ENCODE results near the gene CD70. TPM values are rescaled to one million over a fixed set of nuclear protein-coding genes. Genes with fewer than 3 reads are reported as not detected.
"Not testable (repeated sequence)": the region's sequence is repeated elsewhere in the genome, so short reads cannot be mapped to it uniquely, and the experiment has no call there.

CD70 gene, protein sequence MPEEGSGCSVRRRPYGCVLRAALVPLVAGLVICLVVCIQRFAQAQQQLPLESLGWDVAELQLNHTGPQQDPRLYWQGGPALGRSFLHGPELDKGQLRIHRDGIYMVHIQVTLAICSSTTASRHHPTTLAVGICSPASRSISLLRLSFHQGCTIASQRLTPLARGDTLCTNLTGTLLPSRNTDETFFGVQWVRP
- 22.7 and 57.3 TPM in 2 replicates for total RNA-seq (2014; rRNA removed; shearing (Covaris generic))

DNA sequence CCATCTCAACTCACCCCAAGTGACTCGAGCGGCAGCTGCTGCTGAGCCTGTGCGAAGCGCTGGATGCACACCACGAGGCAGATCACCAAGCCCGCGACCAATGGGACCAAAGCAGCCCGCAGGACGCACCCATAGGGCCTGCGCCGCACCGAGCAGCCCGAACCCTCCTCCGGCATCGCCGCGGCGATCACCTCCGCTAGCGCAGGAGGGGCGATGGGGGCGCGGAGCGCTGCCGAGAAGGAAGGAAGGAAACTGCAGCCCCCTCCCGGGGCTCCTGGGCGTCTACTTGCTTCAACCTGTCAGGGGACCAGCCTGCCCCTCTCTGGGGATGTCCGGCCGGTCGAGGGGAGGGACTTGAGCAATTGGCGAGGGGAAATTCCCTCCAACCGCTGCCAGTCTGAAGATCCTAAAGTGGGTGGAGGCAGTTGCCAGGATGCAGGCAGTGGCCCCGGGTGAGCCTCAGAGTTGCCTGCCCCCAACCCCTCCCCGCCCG lies at the start of gene CD70:
Gene CD70, minus strand, starts transcription at position 324 of the 493 bp plus-strand sequence. Its CDS starts 148 bp downstream, at position 176.
- DNase-seq (ENCODE audit: low spot score), result peak; percentile 78

DNA sequence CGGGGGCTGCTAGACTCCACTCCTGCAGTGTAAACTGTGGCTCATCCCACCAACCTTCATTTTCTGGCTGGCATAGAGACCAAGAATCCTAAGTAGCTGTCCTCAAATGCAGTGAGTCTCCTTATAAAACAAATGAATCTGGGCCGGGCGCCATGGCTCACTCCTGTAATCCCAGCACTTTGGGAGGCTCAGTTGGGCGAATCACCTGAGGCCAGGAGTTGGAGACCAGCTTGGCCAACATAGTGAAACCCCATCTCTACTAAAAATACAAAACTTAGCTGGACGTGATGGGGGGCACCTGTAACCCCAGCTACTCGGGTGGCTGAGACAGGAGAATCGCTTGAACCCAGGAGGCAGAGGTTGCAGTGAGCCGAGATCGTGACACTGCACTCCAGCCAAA lies 49.4 kb upstream of the CD70 start:
- not testable (repeated sequence) for DNase-seq (ENCODE audit: low spot score)

DNA sequence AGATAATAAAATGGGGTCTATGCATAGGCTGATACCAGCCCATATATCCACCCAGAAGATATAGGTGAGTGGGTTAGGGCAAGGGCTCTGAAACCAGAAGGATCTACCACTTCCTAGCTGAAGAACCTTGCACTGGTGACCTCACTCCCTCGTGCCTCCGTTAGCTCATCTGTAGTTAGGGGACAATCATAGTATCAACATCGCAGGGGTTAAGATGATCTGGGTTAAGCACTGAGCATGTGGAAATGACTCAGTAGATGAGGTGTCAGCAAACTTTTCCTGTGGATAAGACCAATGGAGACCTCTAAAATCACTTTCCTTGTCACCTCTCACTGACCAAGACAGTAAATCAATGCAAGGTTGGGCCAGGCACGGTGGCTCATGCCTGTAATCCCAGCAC lies 48.5 kb upstream of the CD70 start:
- DNase-seq (ENCODE audit: low spot score), result peak; percentile 78

DNA sequence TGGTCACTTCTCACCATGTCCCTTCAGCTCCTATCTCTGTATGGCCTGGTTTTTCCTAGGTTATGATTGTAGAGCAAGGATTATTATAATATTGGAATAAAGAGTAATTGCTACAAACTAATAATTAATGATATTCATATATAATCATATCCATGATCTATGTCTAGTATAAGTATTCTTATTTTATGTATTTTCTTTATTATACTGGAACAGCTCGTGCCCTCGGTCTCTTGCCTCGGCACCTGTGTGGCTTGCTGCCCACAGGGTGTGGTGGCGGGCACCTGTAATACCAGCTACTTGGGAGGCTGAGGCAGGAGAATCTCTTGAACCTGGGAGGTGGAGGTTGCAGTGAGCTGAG lies 42.5 kb upstream of the CD70 start:
- DNase-seq (ENCODE audit: low spot score), result not testable (repeated sequence)

DNA sequence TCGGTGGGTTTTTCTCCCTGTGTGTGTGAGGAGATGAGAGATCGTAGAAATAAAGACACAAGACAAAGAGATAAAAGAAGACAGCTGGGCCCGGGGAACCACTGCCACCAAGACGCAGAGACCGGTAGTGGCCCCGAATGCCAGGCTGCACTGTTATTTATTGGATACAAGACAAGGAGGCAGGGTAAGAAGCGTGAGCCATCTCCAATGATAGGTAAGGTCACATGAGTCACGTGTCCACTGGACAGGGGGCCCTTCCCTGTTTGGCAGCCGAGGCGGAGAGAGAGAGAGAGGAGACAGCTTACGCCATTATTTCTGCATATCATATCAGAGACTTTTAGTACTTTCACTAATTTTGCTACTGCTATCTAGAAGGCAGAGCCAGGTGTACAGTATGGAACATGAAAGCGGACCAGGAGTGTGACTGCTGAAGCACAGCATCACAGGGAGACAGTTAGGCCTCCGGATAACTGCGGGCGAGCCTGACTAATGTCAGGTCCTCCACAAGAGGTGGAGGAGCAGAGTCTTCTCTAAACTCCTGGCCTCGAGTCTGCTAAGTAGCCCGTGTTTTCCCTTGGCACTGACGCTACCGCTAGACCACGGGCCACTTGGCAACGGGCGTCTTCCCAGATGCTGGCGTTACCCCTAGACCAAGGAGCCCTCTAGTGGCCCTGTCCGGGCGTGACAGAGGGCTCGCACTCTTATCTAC lies 42.0 kb upstream of the CD70 start:
- DNase-seq (ENCODE audit: low spot score), result peak; percentile 84

DNA sequence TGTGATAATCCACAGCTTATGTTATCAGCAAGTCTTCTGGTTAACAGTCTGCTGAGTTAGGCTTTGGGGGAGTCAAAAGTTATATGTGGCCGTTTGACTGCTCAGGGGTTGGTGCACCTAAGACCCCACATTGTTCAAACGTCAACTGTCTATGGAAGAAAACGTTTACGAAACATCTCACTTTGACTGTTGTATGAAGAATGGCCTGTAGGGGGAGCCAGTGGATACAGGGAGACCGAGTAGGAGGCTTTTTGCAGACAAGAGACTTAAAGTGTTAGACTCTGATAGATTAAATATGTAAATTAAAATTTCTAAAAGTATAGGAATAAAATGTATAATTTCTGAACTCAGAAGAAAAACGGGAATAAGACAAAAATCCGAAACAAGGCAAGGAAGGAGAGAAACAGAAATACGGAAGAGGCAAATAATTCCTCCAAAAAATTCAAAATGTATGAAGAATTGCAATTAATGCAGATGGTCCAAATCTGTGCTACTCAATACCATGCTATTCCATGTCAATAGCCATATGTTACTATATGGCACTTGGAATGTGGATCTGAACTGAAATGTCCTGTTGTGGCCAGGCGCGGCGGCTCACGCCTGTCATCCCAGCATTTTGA lies 41.2 kb upstream of the CD70 start:
- DNase-seq (ENCODE audit: low spot score), result peak; percentile 68

DNA sequence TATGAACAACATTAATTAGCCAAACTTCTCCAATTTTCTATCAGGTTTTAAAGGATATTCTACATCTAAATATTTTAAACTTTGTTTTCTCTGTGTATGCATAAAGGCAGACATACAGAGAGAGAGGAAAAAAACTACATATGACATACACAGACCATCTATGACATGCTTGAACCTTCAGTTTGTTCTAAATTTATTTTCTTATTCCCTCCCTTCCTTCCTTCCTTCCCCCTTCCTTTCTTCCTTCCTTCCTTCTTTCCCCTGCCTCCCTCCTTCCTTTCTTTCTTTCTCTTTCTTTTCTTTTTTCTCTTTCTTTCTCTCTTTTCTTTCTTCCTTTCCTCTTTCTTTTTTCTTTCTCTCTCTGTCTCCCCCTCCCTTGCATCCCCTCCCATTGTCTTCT lies 35.8 kb upstream of the CD70 start:
- no peak for DNase-seq (ENCODE audit: low spot score)

DNA sequence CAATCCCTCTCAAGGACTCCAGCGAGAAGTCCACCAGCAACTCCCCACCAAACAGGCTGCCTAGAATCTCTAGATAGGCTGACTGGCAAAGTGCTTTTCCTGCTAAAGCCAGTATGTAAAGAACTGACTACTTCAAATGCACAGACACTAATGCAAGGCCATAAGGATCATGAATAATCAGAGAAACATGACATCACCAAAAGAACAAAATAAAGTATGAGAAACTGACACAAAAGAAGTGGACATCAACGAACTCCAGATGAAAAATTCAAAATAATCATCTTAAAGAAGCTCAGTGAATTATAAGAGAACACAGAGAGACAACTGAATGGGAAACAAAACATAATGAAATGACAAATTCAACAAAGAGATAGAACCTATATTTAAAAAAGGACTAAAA lies 26.4 kb upstream of the CD70 start:
- no peak for DNase-seq (ENCODE audit: low spot score)

DNA sequence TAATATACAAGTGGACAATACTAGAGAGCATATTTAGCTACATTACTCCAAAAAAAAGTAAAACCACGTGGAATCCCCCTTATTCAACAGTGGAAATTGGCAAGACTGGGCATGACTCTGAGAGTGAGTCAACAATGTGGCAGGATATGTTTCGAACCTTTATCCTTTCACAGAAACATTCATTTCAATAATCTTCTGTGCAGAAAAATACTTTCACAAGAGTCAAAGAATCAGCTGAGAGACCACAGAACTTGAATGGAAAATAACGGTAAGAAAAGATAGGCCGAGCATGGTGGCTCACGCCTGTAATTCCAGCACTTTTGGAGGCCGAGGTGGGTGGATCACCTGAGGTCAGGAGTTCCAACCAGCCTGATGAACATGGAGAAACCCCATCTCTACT lies 25.1 kb upstream of the CD70 start:
- peak; percentile 50 for DNase-seq (ENCODE audit: low spot score)

DNA sequence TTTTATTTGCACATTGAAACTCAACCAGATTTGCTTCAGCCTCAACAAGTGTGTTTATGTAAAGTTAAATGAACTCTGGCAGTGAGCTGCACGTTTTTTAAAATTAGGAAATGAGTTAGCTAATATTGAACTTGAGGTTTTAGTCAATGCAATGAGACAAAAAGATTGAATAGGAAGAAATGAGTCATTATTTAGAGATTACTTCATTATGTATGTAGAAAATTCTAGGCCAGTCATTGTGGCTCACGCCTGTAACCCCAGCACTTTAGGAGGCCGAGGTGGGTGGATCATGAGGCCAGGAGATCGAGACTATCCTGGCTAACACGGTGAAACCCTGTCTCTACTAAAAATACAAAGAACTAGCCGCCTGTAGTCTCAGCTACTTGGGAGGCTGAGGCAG lies 22.8 kb upstream of the CD70 start:
- no peak for DNase-seq (ENCODE audit: low spot score)

DNA sequence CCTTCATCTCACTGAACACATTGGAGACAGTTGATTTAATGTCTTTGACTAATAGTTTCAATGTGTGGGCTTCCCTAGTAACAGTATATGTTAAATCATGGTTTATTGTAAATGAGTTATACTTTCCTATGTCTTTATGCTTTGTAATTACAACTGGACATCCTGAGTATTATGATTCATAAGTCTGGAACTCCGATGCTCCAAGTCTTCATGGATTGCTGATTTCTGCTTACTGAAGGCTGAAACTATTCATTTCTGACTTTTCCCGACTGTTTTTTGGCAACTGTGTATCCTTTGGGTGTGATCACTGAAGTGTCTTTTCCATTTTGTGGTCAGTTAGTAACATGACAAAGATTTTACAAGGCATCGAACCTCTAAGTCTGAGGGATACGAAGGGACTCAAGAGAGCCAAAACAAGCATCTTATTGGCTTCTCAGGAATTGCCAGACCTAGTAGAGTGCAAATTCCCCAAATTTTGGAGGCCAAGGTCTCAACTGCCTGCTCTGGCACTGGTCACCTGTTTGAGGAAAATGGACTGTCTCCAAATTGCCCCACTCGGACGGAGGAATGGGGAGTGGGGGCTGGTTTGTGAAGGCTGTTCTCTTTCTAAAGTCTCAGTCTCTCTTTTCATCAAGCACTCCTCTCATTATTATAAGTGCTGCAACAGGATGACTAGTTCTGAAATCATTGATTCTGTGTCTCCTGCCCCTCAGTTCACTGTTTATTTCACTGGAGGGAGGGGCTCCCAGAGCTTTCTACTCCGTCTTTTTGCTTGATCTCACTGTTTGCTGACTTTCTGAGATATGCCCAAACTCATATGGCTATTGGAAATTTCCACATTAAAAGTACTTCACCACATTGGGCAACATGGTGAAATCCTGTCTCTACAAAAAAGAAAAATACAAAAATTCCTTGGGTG lies 20.2 kb upstream of the CD70 start:
- peak; percentile 96 for DNase-seq (ENCODE audit: low spot score)

DNA sequence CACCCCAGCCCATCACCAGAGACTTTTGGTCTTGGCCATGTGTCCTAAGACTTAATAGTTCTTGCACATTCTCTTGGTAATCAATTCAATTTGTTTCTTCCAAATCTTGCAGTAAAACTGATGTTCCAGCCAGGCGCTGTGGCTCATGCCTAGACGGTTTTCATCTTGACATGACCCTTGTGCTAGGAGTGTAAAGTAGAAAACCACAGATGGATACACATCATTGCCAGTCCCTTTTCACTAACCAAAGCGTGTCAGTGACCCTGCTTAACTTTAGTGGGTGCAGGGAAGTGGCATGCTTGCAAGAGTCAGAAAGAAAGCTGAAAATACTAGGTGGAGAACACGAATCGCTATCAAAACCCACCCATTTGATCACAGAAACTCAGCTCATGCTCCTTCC lies 18.0 kb upstream of the CD70 start:
- DNase-seq (ENCODE audit: low spot score), result no peak

DNA sequence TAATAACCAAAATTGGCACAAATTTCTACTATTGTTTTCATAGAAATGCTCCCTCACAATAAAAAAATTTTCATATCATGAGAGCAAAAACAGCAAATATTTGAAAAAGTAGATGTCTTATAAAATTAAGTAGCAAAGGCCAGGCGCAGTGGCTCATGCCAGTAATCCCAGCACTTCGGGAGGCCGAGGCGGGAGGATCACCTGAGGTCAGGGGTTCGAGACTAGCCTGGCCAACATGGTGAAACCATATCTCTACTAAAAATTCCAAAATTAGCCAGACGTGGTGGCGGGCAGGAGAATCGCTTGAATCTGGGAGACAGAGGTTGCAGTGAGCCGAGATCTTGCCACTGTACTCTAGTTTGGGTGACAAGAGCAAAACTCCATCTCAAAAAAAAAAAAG lies 17.2 kb upstream of the CD70 start:
- DNase-seq (ENCODE audit: low spot score), result not testable (repeated sequence)

DNA sequence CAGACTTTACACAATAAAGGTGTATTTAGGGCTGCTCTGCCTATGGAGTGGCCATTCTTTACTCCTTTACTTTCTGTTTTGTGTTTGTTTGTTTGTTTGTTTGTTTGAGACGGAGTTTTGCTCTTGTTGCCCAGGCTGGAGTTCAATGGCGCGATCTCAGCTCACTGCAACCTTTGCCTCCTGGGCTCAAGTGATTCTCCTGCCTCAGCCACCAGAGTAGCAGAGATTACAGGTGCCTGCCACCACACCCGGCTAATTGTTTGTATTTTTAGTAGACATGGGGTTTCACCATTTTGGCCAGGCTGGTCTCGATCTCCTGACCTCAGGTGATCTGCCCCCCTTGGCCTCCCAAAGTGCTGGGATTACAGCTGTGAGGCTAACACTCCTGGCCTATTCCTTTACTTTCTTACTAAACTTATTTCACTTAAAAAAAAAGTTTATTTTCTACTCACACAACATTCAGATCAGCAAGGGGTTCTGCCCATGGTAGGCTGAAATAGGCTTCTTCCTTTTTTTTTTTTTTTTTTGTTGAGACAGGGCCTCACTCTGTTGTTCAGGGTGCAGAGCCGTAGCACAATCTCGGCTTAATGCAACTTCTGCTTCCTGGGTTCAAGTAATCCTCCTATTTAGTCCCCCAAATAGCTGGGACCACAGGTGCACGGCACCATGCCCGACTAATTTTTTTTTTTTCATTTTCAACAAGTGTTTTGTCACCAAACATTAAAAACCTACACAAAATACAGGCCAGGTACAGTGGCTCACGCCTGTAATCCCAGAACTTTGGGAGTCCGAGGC lies 15.5 kb upstream of the CD70 start:
- DNase-seq (ENCODE audit: low spot score), result not testable (repeated sequence)

DNA sequence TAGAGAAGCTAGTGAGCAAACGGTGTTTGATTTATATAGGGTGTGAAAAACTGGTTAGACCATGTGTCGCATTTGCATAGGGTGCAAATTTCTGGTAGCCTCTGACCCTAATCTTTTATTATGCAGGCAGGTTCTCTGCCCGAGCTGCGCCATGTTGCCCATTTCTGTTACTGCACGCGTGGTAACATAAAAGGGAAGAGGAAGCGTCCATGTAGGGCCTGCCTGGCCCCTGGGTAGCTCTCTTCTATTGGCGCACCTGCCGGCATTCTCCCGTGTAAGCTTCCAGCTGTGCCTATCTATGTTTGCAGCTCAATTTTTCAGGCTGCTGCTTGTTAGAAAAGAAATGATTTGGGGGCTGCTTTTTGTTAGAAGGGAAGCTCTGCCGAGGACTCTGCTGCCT lies 14.0 kb upstream of the CD70 start:
- DNase-seq (ENCODE audit: low spot score), result no peak

DNA sequence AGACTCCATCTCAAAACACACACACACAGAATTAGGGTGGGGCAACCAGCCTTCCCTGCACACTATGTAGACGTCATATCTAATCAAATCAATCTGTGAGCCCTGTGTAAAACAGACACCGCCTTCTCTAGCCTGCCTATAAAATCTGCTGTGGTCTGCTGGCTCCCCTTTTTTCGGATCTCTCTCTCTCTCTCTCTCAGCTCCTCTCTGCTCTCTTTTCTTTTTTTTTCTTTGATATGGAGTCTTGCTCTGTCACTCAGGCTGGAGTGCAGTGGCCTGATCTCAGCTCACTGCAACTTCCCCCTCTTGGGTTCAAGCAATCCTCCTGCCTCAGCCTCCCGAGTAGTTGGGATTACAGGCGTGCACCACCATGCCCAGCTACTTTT lies 11.8 kb upstream of the CD70 start:
- no peak for DNase-seq (ENCODE audit: low spot score)

DNA sequence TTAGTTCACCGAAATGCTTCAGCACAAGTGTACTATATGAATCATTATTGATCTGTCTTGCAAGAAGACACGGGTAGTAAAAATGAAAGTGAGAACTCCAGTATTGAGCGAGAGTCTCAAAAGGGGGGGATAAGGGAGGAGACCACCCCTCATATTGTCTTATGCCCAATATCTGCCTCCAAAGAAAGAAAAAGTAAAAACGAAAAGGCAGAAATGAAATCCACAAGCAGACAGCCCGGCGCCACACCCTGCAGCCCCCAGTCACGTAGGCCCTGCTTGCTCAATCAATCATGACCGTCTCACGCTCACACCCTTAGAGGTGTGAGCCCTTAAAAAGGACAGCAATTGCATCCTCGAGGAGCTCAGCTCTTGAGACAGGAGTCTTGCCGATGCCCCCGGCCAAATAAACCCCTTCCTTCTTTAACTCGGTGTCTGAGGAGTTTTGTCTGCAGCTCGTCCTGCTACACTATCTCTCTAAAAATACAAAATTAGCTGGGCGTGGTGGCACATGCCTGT lies 10.6 kb upstream of the CD70 start:
- DNase-seq (ENCODE audit: low spot score), result not testable (repeated sequence)

DNA sequence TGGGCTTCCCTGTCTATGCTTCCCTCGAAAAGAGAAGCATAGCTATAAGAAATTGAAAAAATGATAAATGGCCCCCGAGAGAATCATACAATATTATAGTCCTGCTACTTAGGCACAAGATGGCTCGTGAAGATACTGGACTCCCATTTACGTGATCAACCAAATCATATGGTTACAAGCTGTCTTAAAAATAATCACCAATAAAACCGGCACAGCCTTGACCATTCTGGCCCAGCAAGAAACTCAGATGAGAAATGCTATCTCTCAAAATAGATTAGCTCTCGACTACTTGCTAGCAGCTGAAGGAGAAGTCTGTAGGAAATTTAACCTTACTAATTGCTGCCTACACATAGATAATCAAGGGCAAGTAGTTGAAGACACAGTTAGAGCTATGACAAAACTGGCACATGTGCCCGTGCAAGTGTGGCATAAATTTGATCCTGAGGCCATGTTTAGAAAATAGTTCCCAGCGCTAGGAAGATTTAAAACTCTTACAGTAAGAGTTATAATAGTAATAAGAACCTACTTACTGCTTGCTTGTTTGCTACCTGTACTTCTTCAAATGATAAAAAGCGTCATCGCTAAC lies 10.1 kb upstream of the CD70 start:
- not testable (repeated sequence) for DNase-seq (ENCODE audit: low spot score)

DNA sequence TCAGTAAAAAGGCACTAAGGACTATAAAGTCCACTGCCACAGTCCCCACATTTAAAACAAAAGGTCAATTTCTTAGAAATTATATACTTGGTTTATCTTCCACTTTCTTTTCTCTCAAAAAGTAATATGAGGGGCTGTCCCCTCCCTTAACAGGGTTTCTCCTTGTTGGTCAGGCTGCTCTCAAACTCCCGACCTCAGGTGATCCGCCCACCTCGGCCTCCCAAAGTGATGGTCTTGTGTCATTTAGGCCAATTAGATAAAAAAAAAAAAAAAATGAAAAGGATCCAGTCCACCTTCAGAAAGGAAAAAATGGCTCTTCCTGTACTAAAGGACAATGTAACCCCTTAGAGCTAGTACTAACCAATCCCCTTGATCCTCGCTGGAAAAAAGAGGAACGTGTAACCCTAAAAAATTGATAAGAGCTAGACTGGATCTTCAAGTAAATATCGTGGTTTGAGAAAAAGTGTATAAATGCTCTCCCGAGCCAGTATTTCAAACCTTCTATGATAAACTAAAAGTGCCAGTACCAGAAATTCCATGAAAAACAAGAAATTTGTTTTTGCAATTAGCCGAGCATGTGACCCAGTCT lies 9.0 kb upstream of the CD70 start:
- DNase-seq (ENCODE audit: low spot score), result no peak

DNA sequence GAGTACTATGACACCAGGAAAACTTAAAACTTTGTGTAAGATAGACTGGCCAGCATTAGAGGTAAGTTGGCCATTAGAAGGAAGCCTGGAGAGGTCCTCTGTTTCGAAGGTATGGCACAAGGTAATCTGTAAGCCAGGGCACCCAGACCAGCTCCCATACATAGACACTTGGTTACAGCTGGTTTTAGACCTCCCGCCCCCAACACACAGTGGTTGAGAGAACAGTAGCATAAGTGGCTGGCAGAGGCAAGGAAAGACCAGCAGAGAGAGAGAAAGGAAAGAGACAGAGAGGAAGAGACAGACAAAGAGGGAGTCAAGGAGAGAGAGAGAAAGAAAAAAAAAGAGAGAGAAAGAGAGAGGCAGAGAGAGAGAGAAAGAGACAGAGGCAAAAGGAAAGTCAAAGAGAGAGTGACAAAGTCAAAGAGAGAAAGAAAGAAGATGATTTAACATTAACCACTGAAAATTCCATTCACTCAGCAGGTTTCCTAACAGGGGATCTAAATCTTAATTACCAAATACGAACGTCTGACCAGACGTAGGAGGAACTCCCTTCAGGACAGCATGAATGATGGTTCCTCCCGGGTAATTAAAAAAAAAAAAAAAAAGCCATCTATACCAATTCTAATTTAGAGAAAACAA lies 7.4 kb upstream of the CD70 start:
- DNase-seq (ENCODE audit: low spot score), result not testable (repeated sequence)

Measured in A172 (cell line).